Activated T-cell treated with anti-CD3 and anti-CD28 coated beads for 48 hours (primary cell): Measurements from ENCODE around the gene DGCR8.

Experiments
- DNase-seq: peaks from one replicate; pipeline ENCODE4 v3.0.0-alpha.2; 2020; ENCODE audit warnings: low read depth

The DGCR8 gene

DNA sequence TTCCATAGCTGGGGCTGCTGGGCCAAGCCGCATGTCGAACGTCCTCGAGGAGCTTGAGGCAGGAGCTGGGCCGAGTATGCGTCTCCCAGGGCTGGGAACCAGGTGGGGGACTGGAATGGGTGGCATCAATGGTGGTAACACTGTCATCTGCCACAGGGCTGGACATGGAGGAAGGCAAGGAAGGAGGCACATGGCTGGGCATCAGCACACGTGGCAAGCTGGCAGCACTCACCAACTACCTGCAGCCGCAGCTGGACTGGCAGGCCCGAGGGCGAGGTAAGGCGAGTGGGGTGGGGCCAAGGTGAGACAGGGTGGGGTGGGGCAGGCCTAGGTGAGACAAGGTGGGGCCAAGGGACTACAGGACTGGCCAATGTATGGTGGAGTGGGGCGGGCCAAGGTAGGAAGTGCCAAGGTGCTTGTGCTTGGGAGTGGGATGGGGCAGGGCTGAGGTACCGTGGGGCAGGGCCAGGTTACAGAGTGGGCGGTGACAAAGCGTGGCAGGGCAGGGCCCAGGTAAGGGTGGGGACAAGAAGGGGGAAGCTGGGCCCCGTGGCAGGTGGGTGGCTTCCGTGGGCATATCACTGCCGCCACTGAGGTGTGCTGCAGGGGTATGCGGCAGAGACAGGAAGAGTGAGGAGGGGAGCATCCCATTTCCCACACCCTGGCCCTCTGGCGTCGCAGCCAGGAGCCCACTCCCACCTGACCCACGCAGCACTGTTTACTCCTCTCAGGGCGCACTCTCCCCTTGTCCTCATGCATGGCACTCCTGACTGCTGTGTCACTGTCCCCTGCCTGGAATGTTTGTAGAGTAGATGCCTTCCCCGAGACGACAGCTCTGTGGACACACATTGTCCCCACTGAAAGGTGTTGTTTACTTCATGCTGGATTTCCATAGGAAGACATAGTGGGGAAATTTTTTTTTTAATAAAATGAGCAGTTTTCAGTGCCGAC lies 27.5 kb upstream of the DGCR8 start:
- no peak for DNase-seq

DNA sequence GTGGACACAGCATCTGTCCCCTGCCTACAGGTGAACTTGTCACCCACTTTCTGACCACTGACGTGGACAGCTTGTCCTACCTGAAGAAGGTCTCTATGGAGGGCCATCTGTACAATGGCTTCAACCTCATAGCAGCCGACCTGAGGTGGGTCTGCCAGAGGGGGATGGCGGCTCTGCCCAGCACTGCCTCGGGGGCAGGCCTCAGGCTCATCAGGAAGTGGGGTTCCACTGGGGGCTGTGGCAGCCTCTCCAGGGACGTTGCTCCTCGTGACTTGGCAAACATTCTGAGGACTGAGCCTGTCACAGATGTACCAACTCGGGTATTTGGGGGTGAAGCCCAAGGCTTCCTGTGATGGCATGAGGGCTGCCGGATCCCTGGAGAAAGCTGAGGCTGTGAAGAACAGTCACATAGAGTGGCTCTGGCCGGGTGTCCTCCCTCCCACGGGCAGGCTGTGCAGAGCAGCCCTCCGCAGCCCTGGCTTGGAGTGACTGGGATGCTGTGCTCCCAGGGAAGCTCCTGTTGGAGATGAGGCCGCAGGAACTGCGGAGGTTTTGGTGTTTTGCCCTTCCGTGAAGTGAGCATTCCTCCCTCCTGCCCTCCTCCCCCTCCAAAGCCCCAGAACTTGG lies 26.5 kb upstream of the DGCR8 start:
- DNase-seq: no peak

DNA sequence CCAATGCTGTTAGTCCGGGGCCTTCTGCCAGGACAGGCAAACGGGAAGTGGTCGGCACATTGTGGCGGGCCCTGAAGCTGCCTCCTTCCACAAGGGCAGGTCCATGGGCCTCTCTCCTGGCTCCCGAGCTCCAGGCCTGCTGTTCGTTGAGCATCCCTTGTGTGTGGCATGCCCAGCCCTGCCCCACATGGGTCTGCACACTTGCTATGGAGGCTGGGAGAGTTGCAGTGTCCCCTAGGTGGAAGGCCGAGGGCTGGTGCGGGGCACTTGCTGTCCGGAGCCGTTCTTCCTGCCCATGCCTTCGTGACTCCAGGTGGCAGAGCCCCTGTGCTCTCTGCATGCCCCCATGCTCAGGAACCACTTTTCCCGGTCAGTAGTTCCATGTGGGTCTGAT lies 26.0 kb upstream of the DGCR8 start:
- DNase-seq: no peak

DNA sequence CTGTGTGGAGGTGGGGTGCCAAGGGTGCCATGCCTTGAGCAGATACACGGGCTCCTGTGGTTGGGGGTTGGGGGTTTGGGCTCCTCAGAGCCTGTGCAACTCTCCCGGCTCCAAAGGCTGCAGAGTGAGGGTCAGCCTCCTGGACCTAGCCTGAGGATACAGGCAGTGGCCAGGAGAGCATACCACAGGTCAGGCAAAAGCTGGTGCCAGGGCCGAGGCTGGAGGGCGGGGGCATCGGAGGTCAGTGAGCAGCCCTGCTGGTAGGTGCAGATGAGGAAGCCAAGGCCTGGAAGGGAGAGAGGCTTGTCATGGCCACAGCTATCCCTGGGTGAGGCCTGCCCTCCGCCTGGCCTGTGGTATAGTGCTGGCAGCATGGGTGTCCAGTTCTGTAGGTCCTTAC lies 25.6 kb upstream of the DGCR8 start:
- DNase-seq: no peak

DNA sequence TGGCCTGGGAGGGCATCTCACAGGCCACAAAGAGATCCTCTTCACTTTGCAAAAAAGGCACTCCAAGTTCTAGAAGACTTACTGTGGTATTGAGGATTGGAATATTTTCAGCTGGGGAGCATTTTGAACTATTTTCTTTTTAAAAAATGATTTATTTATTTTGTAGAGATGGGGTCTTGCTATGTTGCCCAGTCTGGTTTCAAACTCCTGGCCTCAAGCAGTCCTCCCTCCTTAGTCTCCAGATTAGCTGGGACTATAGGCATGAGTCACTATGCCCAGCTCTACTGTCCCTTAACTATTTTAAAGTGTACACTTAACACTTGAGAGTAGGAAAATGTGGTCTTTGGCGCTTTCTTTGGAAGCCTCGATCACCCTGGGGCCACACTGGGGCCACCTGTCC lies 24.9 kb upstream of the DGCR8 start:
- no peak for DNase-seq

DNA sequence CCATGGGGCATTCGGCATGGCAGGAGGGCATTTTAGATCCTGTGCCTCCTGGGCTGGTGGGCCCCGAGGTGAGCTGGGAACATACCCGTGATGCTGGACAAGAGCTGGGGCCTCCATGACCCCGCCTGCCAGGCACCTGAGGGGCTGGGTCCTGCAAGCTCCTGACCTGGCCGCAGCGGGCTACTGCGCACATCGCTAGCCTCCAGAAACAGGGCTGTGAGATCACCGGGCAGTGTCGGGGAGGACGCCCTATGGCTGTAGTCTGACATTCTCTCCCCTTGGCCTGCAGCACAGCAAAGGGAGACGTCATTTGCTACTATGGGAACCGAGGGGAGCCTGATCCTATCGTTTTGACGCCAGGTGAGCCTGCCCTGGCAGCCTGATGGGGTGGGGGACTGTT lies 24.4 kb upstream of the DGCR8 start:
- DNase-seq: no peak

DNA sequence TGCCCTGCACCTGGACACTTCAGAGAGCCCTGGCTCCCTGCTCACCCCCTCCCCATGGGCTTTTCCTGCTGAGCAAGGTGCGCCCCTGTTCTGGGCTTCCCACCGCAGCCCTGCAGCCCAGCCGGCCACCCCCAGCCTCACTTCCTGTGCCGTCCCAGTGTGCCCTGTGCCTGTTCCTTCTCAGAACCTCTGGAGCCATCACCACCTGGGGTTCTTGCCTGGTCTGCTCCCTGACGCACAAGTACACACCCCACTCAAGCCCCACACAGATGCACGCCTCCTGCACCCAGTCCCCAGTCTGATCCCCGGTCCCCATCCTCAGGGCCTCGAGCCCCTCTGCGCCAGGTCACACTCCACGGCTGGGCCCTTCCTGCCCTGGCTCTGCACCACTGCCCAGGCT lies 23.9 kb upstream of the DGCR8 start:
- DNase-seq: no peak

DNA sequence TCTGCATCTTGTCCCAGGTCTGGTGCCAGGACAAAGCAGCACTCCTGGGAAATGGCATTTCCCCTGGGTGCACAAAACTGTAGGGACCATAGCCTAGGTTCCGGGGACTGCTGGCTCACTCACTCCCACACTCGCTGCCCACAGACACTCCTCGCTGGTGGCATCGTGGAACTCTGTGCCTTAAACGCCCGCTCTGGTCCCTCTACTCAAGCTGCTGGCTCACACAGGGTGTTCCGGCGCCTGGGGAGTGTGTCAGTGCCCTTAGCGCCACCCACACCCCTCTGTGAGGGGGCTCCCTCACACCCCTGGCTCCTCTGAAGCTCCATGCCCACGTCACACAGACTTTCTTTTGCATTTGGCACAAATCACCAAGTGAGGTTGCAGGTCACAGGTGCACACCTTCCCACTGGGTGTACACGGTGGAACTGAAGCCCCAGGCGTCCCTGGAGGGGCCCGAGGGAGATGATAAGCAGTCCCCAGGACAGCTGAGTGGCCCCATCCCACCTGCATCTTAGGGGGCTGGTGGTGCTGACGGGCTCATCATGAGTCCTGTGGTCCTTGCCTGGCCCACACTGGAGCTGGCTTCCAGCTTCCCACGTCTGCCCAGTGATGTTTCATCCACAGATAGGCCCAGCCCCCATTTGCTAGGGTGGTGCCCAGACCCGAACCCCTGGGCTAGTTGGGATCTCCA lies 23.2 kb upstream of the DGCR8 start:
- DNase-seq: no peak

DNA sequence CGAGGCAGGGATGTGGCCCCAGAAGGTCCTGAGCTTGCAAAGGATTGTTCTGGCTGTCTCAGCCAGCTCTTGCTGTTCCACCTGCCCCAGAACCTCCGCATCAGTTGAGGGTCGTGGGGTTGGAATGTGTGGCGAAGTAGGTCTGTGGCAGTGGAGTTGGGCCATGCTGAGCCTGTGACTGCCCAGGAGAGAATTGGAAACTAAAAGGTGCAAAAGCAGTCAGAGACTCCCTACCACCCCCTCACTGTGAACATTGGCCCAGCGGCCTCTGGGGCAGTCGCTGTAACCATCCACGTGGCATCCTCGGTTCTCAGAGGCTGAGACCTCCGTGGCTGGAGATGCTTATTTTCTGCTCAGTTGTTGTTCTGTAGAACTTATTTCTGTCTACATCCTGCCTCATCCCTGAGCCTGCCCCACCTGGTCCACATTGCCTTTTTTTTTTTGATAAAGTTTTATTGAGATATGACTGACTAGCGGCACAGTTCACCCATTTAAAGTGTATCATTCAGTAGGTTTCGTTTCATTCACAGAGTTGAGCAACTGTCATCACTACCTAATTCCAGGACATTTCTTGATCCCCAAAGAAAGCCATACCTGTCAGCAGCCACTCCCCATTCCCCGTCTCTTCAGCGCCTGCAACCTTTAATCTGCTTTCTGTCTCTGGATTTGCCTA lies 22.3 kb upstream of the DGCR8 start:
- no peak for DNase-seq

DNA sequence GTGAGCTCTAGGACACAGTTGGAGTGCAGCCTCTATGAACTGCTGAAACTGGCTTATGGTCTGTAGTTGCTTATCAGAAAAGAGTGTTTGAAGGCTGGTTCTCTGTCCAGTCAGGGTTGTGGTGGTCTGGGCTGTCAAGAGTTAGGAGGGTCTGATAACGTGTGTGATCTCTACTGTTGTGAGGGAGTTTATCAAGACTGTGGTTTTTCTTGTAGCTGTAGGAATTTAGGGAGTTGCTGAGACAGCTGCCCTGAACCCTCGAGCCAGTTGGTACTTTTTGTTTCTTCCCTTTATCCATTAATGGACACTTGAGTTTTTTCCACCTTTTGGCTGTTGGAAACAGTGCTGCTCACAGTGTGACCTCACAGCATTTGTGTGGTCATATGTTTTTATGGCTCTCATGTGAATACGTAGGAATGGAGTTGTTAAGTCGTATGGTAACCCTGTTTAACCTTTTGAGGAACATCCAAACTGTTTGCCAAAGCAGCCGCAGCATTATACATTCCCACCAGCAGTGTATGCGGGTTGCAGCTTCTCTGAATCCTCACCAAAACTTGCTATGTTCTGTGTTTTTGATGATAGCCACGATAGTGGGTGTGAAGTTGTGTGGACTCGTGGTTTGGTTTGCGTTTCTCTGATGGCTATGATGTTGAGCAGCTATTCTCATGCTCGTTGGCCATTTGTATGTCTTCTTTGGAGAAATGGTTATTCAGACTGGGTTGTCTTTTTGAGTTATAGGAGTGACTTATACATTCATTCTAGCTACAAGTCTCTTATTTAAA lies 20.9 kb upstream of the DGCR8 start:
- DNase-seq: no peak

DNA sequence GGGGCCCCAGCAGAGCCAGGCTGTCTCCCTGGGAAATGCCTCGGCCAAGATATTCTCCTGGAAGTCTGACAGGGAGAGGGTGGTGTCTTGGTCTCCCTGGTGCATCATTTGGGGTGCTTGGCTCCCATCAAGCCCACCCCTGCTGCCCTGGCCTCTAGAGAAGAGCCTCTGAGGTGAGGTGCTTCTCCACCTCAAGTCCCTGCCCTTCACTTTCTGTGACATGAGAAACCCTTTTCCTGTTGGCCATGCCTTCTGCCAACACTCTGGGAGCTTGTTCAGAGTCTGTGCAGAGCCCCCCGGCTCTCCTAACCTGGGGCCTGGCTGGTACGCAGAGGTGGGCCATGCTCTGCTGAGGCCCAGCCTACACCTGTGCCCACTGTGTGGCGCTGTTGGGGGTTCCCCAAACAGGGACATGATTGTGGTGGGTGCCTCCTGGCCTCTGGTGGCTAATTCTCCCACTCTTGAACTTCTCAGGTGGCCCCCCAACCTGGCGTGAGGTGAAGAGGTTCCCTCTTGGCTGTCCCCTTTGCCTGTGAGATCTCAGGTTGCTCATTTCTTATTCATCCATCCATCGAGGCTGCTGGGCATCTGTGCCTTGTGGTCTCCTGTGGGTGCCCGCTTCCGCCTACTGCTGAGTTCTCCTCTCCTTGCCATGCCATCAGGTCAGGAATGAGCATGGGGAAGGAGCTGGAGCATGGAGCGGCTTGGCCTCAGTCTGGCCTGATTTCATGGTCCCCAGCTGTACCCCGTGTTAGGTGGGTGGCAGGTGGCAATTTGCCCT lies 19.2 kb upstream of the DGCR8 start:
- DNase-seq: no peak

DNA sequence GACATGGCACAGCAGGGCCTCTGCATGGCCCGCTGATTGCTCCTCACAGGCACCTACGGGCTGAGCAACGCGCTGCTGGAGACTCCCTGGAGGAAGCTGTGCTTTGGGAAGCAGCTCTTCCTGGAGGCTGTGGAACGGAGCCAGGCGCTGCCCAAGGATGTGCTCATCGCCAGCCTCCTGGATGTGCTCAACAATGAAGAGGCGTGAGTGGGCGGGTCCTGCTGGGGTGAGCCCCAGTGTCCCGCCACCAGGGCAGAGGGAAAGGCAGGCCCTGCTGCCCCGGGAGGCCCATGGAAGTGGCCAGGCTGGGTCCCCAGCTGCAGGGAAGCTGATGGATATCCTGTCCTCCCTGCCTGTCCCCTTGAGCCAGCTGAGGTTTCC lies 18.6 kb upstream of the DGCR8 start:
- no peak for DNase-seq

DNA sequence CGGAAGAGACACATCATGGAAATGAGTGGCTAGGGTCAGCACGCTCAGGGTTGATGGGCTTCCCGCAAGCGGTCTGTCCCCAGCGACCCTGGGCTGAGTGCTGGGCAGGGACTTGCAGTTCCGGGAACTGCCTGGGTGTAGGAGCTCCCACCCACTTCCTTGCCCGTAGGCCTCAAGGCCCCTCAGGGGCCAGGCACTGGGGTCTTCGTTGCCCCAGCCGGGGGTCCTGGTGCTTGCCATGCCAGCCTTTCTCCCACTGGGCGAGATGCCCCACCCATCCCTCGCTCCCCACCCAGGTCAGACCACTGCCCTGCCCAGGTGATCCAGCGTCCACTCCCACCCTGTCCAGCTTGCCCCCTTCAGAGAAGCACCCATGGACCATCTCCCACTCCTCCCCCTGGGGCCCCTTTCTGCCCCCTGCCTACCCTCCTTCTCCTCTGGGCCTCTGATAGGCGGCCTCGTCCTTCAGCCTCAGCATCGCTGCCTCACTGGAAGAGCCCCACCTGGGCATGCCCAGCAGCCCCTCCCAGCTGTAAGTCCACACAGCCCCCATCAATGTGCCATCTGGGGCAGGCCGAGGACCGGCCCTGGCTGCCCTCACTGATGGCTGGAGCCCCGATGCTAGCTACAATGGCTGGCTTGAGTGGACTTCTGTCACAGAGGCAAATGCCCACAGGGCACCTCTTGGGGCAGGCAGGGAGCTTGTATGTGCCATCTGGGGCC lies 17.8 kb upstream of the DGCR8 start:
- no peak for DNase-seq

DNA sequence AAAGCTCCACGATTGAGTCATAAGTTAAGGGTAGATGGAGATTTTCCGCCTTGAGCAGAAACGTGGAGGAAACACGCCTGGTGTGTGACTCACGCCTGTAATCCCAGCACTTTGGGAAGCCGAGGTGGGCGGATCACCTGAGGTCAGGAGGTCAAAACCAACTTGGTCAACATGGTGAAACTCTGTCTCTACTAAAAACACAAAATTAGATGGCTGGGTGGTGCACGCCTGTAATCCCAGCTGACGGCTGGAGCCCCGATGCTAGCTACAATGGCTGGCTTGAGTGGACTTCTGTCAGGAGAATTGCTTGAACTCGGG lies 17.3 kb upstream of the DGCR8 start:
- no peak for DNase-seq

DNA sequence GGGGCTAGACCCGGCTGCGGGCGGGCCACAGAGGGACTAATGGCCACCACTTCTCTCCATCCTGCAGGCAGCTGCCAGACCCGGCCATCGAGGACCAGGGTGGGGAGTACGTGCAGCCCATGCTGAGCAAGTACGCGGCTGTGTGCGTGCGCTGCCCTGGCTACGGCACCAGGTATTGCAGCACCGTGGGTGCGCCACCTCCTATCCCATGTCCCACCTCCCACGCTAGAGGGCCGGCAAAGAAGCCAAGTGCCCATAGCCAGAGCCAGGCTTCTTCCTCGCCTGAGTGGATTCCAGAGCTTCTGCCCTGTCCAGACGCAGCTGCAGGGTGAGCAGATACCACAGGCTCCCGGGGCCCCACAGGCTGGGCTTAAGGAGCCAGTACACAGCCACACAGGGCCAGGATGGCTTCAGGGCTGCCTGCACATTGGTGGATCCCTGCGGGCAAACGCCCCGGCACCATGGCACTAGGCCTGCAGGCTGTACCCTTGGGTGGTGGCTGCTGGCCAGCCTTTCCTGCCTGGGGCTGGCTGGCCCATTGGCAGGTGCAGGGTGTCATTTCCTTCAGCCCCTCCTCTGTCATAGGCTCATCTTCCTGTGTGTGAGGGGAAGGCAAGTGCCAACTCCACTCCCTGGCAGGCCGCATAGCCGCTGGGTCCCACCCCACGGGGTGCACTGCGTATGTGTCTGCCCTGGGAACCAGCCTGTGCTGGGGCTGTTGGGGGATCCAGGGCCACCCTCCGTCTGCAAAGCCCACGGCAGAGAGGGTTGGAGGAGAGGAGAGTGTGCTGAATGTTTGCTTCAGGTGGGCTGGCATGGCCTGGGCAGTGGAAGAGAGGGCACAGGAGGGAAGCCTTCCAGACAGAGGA lies 16.5 kb upstream of the DGCR8 start:
- no peak for DNase-seq

DNA sequence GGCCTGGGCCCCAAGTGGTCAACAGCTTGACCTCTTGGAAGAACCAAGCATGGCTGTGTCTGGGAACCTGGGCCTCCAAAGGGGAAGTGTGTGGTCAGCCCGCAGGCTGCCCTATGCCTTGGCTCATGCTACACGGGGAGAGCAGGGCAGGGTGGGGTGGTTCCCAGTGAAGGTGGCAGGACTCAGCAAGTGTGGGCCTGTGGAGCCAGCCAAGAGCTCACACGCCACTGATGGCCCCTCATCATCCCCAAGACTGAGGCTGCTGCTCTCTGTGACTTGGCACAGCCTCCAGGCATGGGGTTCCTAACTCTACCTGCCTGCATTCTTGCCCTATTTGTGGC lies 15.9 kb upstream of the DGCR8 start:
- no peak for DNase-seq

DNA sequence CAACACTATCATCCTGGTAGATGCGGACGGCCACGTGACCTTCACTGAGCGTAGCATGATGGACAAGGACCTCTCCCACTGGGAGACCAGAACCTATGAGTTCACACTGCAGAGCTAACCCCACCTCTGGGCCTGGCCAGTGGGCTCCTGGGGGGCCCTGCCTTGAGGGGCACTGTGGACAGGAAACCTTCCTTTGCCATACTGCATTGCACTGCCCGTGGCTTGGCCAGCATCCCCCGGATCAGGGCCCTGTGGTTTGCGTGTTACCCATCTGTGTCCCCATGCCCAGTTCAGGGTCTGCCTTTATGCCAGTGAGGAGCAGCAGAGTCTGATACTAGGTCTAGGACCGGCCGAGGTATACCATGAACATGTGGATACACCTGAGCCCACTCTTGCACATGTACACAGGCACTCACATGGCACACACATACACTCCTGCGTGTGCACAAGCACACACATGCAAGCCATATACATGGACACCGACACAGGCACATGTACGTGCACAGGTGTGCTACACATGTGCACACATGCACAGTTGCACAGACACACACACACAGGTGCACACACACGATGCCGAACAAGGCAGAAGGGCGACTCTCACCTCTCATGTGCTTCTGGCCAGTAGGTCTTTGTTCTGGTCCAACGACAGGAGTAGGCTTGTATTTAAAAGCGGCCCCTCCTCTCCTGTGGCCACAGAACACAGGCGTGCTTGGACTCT lies 15.3 kb upstream of the DGCR8 start:
- no peak for DNase-seq

DNA sequence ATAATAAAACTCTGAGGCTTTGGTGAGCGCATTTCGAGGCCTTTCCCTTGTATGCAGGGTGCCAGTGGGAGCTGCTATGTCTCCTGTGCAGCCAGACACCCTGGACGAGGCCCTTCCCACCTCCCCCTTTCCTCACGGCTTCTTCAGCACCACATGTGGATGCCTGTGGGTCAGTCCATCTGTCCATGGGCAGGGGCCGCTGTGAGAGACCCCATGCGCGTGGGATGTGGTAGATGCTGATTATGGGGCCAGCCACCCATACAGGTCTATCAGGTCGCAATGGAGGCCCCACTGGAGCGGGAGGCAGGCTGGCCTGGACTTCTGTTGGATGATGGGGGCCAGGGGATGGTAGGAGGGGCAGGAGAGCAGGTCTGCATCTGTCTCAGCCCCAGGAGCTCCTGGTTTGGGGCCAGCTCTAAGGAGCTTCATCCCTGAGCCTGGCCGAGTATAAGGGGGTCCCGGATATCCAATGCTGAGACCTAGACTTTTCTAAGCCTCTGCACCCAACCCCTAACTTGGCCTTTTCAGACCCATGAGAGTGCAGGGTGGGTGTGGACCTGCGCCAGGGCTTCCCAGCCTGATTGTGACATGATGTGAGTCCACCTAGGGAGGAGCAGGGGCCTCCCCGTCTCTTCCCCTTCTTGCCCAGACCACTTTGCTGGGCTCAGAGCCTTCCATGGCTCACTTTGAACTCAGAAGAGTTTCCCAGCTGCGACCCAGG lies 14.0 kb upstream of the DGCR8 start:
- DNase-seq: no peak
